DMS79 treated with DMSO at 0.1 percent for 48 hours (cell line): ENCODE measurements around the gene P3H4.
A peak's percentile ranks its signal among the peaks of the same experiment; 100 is the strongest.

ENCODE experiments used
- DNase-seq: peaks from one replicate; lab custom pipeline; 2025; lab: John Stamatoyannopoulos, UW

Gene P3H4

GRCh38 chr17:41821776-41822175 lies 10.0 kb upstream of the P3H4 start:
- DNase-seq: no peak

- no peak for DNase-seq
These were observed 6.3 kb upstream of the P3H4 start for GRCh38 chr17:41818024-41818423.

GRCh38 chr17:41816637-41817320 lies 5.0 kb upstream of the P3H4 start:
- DNase-seq: no peak

GRCh38 chr17:41814195-41814594 lies 2.4 kb upstream of the P3H4 start:
- DNase-seq: no peak

DNA sequence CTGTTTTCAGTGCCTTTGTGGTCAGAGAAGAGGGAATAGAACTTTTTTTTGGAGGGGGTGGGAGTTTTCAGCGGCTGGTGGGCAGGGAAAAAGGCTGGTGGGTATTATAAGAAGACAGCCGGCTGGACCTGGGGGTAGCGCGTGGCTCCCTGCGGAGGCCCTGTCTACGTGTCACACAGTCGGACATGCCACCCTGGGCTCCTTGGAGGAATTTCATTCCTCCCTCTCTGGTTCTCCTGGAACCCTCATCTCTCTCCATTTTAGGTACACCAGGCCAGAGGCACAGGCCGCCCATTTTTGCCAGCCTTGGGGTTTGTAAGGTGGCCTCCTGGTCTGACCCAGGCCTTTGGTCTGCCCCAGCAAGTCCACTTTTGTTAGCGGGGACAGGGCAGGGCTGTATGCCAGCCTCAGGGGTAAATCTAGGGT lies 2.0 kb upstream of the P3H4 start:
- no peak for DNase-seq

DNA sequence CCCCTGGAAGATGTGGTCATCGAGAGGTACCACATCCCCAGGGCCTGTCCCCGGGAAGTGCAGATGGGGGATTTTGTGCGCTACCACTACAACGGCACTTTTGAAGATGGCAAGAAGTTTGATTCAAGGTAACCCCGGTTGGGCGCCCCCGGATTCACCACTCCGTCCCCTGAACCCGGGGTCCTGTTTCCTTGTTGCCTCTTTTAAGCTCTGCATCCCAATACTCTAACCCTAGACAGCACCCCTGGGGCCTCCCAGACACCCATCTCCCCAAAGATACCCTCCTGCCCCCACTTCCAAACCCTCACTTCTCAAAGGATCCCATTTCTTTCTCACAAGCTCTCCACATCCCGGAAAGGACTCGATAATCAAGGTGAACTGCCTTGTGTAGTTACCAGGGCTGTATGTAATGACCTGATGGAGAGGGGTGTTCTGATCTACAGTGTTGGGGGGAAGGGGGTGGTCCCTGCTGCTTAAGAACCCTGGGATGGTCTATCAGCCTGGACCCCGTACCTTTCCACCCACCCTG lies 1.5 kb upstream of the P3H4 start:
- DNase-seq: no peak

DNA sequence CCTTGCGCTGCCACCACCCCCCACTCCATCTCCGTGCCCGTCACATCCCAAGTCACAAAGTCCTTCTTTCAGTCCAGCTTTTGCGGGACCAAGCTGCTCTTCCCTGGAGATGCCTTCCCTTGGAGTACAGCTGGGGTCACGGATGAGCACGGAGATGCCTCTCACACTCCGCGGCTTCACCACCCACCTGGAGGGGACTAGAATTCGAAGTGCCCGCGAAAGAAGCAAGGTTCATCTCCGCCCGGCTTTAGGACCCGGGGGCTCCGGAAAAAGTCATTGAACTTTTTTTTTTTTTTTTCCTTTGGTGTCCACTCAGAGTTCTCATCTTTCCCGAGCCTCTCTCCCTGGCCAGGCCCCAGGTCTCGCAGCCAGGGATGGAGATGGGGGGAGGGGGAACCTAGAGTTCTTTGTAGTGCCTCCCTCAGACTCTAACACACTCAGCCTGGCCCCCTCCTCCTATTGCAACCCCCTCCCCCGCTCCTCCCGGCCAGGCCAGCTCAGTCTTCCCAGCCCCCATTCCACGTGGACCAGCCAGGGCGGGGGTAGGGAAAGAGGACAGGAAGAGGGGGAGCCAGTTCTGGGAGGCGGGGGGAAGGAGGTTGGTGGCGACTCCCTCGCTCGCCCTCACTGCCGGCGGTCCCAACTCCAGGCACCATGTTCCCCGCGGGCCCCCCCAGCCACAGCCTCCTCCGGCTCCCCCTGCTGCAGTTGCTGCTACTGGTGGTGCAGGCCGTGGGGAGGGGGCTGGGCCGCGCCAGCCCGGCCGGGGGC lies 817 bp upstream of the P3H4 start, which contains the start of gene FKBP10:
TSS of gene FKBP10 (plus strand) at position 624 of the 771 bp plus-strand sequence. CDS start at position 655, 31 bp downstream.
- peak; percentile 84 for DNase-seq

- DNase-seq: no peak
These were observed 845 bp downstream of the P3H4 start for GRCh38 chr17:41810659-41811548.

DNA sequence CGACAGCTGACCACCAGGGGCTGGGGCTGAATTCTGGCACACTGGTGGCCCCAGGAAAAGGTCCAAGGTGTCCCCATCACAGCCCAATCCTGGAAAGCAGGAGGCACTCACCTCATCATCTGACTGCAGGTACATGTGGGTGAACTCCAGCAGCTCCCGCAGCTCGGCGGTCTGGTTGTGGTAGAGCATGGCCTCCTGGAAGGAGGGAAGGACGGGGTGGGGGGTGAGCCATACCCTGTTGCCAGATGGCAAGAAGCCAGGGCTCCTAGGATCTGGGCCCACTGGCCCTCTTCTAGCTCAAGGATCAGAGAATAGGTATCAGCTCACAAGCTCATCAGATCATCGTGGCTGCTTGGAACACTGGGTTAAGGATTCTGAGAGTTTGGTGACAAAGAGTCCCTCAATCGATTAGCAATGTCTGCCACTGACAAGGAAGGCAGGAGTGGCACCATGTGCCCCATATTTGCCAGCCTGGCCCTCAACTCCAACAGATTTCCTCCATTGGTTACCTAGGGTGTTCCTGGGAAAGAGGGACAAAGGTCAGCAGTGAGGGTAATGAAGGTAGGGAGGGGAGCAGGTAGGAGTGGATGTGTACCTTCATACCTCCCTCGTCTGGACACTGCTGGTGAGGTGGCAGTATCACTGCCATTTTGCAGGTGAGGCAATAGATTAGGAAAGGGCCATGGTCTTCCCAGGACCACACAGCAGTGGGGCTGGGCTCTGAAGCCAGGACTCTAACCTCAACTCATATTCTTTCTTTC lies 4.9 kb downstream of the P3H4 start:
- DNase-seq: no peak

GRCh38 chr17:41803049-41804020 lies 8.4 kb downstream of the P3H4 start:
- no peak for DNase-seq

DNA sequence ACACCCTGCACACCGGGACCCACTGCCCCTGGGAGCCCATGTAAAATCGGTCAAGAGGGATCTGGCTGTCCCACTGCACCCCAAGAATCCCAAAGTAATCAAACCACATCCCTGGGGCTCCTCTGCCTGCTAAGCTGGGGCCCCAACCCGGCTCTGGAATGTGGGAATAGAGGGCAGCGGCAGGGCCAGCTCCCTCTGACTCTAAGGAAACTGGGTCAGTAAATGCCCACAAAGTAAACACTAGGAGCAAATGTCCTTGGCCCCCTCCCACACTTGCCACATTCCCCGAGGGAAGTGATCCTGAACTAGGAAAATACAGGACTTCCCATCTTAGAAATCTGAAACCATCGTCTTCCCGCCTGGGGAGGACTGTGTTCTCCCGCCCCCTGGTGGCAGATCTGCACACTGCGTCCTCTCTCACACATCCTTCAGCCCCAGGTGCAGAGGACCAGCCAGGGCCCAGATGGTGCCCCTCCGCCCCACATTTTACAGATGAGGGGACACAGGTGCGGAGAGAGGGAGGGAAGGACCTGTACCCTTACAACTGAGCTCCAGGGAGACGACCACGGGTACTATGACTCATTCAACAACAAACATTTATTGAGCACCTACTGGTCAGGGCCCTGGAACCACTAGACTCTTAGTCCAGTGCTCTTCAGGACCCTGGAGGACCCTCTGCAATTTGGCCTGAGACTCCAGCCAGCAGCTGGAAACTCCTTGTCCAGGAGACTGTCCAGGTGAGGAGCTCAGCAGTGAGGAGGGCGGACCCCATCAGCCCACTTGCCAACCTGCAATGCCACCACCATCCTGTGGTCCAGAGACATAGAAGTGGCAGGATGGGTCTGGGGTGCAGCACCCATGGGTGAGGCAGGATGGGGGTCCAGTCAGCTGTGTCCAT lies 10.1 kb downstream of the P3H4 start:
- peak; percentile 75 for DNase-seq

GRCh38 chr17:41800601-41801373 lies 11.0 kb downstream of the P3H4 start:
- peak; percentile 39 for DNase-seq

GRCh38 chr17:41799366-41799765 lies 12.4 kb downstream of the P3H4 start:
- no peak for DNase-seq

DNA sequence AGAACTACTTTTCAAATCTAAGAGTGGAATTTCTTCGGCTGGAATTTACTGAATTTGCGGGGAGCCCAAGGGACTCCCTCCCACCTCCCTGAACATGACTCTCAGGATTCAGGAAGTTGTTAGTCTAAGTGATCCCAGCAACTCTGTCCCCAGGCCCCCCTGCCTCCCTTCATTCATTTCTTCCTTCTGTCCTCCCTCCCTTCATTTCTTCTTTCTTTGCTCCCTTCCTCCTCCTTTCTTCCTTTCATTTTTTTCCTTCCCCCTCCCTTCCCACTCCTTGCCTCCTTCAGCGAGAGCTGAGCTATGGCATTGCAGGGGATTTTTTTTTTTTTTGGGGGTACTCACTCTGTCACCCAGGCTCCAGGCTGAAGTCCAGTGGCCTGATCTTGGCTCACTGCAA lies 14.4 kb downstream of the P3H4 start:
- no peak for DNase-seq

- DNase-seq: no peak
These were observed 15.4 kb downstream of the P3H4 start for GRCh38 chr17:41796121-41796895.

DNA sequence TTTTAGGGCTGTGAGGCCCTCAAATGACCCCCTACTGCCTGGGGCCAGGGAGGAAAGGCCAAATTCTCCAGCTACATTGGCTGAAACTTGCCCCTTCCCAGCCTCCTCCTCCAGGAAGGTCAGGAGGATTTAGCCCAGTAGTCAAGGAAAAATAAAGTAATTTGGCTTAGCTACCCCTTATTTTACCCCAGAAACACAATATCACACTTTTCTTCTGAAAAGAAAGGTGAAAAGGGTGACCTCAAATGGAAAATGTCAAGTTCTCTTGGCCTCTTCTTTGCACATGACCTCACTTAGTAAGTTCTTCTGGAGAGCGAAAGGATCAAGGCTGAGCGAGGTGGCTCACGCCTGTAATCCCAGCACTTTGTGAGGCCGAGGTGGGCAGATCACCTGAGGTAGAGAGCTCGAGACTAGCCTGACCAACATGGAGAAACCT lies 17.2 kb downstream of the P3H4 start:
- no peak for DNase-seq

DNA sequence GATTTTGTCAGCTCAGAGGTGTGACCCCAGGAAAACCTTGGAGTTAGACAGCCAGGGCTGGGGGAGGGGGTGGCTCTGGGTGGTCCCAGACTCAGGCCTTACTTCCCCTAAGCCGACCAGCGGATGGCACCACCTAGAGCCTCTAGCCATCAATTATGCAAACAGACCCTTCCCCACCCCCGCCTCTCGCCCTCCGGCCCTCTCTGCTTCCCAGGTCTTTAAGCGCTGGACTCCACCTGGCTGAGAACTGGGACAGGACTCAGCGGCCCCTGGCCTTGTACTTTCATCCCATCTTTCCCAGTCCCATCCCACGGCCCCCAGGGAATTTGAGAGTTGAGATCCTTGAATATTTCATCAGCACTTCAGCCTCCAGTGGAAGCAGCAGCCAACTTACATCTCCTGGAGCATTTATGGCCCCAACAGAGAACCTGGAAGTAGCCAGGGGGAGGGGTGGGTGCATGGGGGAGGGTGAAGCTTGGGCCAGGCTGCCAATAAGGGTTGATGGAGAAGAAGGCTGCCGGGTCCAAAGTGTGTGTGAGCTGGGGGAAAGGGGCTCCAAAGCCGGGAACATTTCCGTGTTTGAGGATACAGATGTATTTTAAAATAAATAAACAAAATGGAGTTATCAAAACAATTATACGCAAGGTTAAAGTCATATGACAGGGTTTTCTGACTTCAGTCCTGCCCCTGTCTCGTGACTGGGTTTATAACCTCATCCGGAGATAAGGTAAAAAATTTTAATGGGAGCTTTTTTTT lies 17.8 kb downstream of the P3H4 start:
- DNase-seq: no peak
